Cerebellar cortex (tissue), 1 donor: ENCODE measurements around the gene RIMBP2.

Experiments
- DNase-seq: peaks from one replicate; pipeline ENCODE4 v3.0.0-alpha.2; 2015; ENCODE audit warnings: low spot score

The RIMBP2 gene

DNA sequence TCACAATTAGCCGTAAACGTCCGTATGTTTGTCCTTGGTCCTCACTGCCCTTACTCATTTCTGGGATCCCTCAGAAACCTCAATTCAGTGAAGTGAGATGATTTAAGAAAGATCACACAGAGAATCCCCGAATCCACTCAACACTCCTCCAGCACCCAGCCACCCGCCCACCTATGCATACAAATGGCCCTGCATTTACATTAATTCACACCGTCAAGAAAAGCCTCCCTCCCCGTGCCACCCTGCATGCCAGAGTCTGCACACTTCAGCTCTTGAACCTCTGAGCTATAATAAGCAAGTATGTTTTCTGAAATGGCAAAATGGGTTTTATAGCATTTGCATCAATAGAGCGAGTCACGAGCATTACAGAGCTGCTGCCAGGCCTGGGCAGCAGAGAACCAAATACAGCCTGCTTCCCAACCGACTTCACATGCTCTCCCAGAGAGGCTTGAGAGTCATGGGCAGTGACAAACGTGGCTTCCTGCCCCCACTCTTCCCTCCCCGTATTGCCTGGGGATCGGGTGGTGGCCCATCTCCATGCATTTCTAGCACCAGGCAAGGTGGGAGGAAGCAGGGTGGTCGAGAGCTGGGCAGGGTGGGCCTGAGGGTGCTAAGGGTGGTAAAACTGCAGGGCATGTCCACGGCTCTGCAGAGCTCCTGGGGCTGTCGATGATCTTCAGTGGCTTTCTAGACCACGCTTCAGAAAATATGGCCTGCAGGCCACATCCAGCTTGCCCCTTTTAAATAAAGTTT is 177.6 kb downstream of the RIMBP2 start:
- no peak for DNase-seq

DNA sequence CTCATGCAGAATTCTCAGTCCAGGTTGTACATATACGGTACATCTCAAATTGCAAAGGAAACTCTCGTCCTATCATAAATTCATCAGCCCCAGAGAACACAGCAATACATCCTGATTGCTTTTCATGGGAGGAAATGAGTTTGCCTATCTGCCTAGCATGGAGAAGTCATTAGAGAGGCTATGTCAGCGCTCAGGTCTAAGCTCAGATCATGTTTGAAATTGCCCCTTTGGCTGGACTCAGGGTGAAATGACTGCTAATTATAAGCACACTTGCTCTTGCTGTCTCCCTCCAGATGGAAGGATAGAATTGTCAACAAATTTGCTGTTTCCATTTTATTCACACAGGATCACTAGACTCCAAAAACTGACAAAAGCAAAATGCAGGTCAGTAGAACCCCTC is 178.4 kb downstream of the RIMBP2 start:
- no peak for DNase-seq

DNA sequence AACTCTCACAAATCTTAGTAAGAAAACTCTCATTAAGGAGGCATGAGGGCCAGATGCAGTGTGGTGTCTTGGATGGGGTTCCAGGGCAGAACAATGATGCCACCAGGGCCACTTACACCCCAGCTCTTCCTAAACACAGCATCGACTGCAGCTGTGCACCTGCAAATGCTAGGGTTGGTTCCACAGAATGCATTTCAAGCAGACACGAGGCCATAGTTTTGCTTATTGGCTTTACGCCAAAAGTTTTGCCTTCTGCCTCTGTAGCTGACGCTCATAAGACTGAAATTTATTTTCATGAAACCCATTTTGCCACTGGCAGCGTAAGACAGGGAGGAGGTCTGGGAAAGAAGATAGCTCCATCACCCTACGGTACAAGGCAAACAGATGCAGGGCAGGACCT is 179.0 kb downstream of the RIMBP2 start:
- DNase-seq, result no peak

DNA sequence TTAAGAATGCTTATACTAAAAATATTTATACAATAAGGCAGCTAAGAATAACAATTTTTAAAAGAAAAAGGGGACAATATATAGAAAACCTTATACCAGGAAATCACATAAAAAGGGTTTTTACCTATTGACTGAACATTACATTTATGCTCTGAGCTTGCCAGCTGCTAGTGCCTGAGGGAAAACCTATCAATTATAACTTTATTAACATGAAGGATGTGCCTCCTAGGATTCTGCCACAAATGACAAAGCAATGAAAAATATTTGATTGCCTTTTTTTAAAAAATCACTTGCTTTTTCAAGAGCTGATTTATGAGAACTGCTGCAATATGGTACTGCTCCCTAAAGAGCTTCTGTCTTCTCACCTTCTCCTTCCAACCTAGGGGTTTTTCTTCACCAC is 185.7 kb downstream of the RIMBP2 start:
- DNase-seq, result no peak

DNA sequence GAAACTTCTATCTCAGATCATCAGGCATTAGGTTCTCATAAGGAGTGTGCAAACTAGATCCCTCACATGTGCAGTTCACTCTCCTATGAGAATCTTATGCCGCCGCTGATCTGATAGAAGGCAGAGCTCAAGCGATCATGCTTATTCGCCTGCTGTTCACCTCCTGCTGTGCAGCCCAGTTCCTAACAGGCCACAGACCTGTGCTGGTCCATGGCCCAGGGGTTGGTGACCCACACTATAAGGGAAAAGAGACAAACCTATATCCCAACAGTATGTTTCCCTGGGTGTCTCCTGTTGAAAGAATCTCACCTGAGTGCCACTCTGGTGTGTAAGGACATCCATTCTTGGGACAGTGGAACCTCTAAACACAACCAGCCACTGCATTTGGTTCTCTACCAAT is 186.3 kb downstream of the RIMBP2 start:
- no peak for DNase-seq

DNA sequence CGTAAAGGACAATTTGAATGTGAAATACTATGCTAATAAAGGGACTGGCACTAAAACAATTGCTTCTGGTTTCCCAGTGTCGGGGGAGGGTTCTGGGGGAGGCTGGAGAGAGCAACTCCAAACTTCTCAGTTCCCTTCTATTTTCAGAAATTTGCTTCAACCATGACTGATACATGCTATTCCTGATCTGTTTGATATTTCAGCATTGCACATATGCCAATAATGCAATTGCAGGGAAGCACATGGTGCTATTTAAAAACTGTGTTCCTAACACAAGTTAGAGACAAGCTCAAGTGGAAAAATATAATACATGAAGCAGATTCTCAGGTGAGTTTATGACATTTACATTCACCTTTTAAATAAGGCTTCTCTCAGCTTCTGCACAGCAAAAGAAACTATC is 188.9 kb downstream of the RIMBP2 start:
- no peak for DNase-seq

DNA sequence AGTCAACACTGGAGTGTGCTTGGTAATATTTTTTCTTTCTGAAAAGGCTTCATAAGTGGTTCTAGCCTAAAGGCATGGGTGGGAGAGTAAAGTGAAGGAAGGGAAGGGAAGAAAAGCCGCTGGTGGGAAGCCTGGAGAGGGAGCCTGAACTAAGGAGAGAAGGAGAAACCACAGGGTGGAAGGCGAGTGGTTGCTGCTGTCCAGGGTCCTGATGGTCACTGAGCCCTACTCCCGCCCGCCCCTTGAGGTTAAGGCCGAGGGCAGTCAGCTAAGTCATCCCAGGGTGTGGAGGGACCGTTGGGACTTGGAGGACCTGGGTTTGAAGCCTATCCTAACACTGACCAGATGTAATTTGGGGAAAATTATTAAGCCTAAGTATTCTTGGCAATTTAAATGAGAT is 189.3 kb downstream of the RIMBP2 start:
- peak; percentile 17 for DNase-seq

DNA sequence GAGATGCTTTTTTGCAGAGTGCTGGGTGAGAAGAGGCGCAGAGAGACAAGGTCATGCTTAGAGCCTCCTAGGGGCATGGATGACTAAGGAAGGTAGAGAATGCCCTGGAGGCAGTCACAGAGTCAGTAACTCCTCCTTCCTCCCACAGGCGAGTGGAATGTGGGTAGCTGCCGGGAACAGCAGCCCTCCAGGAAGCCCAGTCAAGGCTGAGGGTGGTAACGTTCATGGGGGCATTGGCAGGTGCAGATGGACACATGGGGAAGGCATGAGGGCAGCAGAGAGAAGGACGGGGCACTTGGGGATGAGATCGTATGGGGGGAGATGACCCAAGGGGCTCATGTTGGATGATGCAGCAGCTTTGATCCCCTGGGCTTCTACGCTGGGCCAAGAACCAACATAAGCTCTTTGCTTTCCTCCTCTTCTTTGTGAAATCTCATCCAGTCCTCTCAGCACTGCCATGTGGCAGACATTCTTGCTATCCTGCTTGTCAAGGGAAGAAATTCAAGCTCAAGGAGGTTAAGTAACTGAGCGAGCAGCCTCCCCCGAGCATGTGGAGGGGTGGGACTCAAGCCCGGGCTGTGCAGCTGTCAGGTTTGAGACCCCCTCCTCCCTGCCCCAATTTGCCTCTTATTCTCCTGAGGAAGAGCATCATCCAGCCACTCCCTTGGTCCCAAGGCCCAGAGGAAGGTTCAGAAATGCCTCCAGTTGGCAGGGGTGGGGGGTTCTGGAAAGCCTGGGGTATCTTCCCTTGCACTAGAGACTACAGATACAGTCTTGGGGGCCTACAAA is 190.5 kb downstream of the RIMBP2 start:
- no peak for DNase-seq

DNA sequence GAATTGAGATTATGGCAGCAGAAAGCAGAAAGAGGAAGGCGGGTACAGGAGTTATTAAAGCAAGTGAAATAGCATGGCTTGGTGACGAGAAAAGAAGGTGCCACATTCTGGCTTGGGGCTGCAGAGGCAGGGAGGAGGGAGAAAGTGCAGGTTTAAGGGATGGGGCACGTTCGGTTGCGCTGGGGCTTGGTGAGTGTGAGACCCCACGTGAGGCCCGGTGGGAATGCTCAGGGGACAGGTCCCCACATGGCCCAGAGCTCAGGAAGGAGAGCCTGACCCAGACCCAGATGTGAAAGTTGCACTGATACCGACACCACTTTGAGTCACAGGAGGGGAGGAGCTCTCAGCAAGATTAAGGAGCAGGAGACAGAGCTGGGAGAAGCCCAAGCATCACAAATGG is 191.3 kb downstream of the RIMBP2 start:
- DNase-seq, result no peak

DNA sequence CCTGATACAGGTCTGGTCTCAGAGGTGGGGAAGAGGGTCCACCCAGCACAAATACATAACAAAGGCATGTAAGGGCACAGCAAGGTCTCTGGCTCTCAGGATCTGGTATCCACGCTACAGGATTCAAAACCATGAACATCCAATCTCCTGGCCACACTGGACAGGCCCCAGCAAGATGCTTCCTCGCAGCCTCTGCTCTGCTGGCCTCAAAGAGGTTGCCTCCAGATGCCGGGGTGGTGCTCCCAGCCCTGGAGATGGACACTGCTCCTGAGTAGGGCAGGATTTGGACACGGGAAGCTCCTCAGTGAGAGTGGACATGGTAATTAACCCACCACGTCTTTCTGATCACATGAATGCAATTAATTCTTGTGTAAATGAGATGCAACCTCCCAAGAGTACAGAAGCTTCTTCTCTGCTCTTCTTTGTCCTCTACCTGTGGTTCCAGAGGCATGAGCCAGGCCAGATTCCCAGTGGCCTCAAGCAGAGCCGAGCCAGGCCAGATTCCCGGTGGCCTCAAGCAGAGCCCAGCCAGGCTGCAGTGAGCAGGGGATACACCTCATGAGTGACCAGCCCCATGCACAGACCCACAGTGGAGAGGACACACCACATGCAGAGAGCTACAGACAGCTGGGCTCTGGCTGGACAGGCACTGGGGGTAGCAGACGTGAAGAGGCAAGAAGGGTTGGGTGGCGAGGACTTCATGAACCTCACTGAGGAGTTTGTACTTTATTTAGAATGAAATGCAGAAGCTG is 192.1 kb downstream of the RIMBP2 start:
- DNase-seq, result no peak

DNA sequence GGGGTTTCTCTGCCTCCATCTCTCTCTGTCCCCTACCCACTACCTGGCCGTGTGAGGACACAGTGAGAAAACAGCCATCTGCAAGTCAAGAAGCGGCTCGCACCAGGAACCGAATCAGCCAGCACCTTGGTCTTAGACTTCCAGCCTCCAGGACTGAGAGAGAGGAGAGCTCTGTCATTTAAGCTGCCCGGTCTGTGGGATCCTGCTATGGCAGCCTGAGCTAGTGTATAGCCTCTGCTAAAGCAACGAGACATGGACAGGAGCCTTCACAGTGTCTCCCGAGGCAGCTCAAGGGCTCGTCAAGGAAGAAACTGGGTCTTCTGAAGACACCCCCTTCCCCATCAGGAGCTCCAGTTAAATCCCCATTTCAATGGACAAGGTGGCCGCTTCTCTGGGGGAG is 192.9 kb downstream of the RIMBP2 start:
- no peak for DNase-seq

DNA sequence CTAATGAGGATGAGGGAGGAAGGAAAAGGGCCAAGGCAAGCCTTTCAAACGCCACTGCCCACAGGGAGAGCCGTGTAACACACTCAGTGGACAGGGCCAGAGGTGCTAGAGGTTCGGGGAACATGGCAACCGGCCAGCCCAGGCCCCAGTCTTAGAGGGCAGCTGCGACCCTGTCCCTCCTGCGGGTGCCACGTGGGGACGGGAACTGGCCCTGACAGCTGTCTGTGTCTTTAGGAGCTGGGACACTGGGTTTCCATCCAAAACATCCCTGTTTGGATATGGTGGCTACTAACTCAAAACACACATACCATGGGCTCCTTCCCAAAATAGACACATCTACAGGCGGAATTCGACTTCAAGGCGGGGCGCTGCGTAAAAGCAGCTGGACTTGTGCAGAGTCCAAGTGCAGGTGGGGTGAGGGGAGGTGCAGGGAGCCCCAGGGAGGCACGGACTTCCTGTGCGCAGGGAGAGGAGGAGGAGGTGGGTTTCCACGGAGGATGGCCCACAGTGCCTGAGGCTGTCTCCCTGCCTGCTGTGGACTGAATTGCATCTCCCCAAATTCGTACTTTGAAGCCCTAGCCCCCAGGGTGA is 193.8 kb downstream of the RIMBP2 start:
- DNase-seq, result no peak

DNA sequence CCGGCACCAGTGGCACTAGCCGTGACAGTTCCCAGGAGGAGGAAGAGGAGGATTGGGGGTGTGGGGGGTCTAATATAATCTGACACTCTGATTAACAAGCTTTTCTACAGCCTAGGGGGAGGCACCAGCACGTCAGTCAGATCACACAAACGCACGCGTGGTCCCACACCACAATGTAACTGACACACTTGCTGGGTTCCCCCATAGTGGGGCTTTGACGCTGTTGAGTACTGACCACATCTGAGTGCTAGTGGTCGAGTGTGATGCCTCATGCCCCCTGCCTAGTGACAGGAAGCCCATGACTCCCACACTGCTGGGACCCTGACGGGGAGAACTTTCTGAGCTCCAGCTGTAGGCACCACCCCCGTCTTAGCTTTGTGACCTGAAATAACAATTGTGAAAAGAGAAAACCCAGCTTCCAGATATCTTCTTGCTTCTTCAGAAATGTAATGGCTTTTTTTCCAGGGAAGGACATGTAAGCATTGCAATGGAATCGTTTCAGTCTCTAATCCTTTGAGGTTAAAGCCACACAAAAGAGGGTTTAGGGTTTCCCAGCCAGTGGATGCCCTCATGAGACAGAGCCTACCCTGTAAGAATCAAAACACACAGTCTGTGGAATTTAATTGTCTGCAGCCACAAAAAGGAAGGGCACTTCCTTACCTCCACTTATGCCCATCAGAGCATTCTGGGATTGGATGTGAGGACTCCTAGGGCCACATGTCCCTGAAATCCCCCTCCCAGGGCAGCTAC is 194.5 kb downstream of the RIMBP2 start:
- DNase-seq, result no peak

DNA sequence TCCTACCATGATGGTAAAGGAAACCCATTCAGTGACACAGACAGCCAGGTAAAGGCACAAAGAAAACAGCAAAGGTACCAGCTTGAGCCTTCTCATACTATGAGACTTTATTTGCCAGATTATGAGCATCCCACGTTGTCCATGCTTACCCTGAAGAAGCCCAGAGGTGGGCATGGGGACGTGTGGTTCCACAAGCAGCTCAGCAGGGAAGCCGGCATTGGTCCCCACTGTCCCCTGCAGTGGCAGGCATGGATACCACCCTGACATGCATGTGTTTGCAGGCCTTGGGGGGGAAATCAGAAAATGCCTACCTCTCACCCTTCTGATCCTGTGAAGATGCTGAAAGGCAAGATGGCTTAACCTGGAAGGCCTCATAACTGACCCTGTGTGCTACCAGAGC is 195.3 kb downstream of the RIMBP2 start:
- DNase-seq, result no peak

DNA sequence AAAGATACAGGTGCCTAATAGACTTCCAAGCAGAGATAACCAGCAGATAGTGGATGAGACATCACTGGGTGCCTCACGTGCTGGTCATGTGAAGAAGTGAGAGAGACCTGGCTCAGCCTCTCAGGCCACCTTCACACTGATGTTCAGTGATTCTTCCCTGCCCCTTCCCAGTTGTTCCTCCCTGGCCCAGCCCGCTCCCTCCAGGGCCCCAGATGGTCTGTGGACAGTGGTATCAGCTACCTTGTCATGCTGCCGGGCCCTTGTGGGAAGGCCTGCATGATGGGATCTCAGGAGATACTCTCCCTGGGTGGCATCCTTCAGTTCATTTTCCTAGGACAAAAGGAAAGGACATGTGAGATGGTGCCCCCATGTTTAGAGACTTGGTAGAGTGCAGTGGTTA is 198.5 kb downstream of the RIMBP2 start:
- DNase-seq, result no peak

DNA sequence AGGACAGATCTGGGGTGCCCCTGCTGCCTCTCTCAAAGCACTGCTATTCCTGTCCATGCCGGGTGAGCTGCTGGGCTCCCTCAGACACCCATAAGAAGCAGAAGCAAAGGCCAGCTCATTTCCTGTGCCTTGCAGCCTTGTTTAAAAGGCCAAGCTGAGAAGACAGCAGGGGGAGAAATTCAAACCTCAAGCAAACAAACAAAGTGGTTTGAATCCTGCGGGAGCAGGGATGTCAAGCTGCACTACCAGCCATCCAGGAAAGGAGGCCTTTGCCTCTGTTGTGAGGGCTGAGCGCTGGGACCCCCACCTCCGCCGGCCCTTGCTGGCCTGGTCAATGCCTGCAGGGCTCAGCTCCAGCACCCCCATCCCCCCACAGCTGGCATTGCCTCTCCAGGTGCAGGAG is 201.9 kb downstream of the RIMBP2 start:
- DNase-seq, result no peak

DNA sequence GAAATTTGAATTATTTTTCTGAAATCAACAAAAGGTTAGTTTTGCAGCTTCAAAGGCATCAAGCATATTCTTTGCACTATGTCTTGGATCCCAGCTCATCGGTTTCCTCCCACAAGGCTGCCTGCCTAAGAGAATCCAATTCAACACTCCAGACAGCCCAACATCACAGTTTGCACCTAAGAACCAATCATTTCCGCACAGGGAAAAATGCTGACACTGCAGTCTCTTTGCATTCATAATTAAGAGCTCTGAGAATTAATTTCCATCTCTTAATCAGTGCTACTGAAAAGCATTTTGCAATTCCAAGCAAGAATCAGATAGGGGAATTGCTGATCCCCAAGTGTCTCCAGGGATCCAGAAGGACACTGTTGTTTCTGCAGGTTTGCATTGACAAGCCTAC is 202.5 kb downstream of the RIMBP2 start:
- DNase-seq, result no peak

DNA sequence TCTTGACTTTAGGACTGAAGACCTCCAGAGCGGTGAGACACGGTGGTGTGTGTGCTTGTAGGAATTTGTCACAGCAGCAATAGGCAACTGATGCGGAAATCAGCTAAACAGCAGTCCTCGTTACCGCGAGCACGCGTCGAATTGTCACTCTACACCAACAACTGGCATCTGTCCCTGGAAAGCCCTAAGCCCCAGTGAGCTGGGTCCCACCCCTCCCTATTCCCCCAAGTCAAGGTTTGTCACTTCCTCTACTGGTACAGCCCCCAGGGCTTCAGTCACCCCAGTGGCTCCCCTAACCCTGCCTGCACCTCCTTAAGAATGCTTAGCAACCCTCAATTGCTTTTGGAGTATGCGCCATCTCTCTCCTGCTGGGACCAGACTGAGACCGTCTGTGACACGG is 204.8 kb downstream of the RIMBP2 start:
- no peak for DNase-seq

DNA sequence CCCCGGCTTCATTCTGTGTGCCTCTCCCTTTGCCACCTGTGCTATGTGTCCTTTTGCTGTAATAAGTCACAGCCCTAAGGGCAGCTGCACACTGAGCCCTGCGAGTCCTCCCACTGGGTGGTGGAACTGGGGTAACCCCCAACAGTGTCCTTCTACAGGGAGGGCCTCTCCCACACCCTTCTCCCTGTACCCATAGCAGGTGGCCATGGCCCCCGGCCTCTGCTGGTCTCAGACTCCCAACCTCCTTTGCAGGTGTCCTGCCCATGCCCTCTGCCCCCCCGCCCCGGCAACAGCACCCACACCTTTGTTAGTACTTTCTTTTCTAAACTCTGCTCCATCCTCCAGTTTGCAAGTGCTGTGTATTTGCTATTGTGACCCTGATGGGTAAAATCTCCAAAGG is 206.6 kb downstream of the RIMBP2 start:
- no peak for DNase-seq

DNA sequence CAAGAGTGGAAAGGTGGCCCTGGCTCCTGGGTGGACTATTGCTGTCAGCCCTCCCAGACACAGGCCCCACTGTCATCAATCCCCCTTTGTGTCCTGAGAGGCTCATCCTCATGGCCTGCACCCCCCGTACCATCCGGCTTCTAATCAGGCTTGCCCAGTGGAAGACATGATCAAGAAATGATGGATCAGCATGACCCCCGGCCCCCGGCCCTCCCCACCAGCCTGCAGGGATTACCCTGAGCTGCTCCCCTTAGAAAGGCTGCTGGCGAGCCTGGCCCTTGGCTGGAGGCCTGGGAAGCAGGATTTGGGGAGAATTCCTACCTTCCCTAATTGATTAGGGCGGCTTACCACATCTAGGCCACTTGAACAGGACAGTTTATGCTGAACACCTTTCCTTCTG is 207.3 kb downstream of the RIMBP2 start:
- DNase-seq, result no peak

DNA sequence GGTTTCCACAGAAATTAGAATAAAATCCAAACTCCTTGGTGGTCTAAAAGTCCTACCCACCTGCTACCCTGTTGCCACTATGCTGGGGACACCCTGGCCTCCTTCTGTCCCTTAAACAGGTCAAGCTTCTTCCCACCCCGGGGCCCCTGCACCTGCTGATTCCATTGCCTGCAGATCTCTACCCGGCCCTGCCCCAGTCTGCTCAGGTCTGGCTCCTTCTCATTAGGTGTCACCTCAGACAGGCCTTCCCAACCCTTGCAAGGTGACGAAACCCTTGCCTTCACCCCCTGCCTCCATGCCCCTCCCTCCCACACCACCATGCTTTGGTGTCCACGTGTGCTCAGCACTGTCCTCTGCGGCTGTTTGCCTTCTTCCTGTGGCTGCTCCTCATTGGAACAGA is 207.8 kb downstream of the RIMBP2 start:
- no peak for DNase-seq

DNA sequence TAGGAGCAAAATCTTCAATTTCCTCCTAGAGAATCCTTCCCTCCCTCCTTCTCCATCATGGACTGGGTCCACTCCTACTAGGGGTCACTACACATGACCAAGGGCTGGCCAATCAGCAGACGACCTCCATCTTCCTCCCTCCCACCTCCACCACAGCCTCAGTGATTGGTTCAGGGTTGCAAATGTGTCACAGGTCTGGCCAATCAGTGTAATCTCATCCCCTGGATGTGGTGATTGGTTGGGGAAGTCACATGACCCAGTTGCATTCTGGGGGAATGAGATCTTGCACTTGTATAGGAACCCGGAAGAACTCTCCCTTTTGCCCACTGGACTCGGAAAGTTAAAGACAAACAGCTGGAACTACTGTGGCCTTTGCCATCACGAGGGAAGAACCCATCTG is 209.3 kb downstream of the RIMBP2 start:
- DNase-seq, result no peak
